Stimulated activated naive CD4-positive, alpha-beta T cell treated with Interleukin-2 at 50 U/mL for 16 hours (primary cell): ENCODE data around the gene EMILIN1.
"Not testable (repeated sequence)": the region's sequence is repeated elsewhere in the genome, so short reads cannot be mapped to it uniquely, and the experiment has no call there.

Experiments used
- DNase-seq: peaks from one replicate; lab custom pipeline; 2025; lab: John Stamatoyannopoulos, UW

Gene EMILIN1

DNA sequence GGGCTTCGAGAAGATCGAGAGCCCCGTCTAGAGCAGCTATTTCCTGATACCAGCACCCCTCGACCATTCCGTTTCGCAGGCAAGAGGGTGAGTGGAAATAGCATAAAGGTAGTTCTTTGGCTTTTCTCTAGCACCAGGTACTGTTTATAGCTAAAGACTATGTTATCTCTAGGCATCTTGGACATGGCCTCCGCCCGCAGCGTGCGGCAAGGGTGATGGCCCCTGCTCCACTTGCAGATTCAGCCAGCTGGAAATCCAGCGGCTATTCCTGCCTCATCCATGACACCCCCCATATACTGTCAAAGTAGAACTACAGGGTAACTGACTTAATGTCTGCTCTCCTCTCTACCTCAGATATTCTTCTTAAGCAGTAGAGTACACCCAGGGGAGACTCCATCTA lies 23.7 kb upstream of the EMILIN1 start:
- no peak for DNase-seq

- DNase-seq, result no peak
Observed at GRCh38 chr2:27057184-27057583, 21.2 kb upstream of the EMILIN1 start.

GRCh38 chr2:27058210-27058609 lies 20.2 kb upstream of the EMILIN1 start:
- no peak for DNase-seq

- no peak for DNase-seq
Observed at GRCh38 chr2:27059141-27059820, 19.1 kb upstream of the EMILIN1 start.

- no peak for DNase-seq
Observed at GRCh38 chr2:27060323-27060722, 18.1 kb upstream of the EMILIN1 start.

DNA sequence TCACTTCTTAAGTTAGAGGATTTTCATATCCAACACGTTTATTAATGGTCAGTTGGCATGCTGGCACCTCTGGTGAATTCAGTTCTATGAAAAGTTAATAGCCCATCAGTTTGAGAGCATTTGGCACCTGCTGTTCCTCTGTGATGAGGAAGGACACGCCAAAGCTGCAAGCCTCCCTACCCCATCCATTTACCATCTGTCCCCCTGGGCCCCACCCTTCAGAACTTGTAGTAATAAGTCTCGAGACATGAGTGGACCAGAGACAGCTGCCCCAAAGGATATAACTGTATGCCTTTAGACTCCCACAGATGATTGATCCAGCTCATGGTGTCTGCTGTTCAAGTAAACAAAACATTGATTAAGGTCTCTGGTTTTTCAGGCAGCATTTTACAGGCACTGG lies 13.3 kb upstream of the EMILIN1 start:
- DNase-seq, result no peak

DNA sequence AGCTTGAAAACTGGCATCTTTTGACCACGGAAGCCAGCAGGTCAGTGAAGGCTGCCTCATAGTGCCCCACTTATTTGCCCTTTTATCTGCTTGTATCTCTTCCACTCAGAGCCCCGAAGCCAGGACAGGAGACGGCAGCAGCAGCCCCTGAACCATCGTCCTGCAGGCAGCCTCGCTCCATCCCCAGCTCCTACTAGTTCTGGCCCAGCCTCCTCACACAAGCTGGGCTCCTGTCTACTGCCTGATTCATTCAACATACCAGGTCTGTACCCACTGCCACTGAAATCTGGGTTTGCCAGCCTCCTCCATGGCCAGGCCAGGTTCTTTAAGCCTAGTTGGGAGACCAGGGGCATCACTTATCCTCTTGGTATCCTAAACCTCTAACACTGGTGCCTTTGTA lies 11.0 kb upstream of the EMILIN1 start:
- no peak for DNase-seq

DNA sequence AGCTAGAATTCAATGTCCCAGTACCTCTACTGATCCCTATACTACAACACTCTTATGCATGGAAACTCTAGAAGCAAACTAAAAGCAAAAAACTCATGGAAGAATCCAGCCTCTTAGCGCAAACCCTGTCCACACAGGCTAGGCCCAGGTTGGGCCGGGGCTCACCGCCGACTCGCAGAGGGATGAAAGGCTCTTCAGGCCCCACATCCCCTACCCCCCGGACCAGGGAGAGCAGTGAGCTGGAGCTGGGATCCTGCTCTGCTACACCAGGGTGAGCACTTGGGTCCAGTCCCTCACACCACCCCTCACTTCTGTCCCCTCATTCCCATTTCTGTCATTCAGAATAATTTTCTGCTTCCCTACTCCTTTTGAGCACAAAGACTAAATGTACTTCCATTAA lies 9.0 kb upstream of the EMILIN1 start:
- no peak for DNase-seq

DNA sequence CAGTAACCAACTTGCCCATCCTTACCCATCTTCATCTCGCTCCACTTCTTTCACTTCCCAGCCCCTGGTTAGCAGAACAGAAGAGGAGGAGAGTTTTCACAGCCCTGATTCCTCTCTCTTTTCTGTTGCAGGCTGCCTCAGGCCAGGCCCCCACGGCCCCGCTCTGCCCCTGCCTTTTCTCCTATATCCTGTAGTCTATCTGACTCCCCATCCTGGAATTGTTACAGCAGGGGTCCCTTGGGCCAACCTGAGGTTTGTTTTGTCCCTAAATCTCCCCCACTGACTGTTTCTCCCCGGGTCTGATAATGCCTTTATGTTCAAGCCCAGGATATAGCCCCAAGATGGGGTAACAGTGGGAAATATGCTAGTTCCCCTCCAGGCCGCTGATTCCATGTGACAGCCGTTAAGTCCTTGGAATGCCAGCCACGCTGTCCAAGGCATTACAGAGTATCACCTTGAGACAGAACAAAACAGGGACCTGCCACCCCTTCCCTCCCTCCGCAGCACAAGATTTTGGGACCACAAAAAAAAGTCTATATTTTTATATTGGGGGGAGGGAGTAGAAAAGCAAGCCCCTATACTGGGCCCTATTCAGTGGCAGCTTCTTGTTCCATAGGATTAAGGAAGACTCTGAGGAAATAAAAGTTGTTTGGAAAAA lies 8.3 kb upstream of the EMILIN1 start:
- DNase-seq, result no peak

GRCh38 chr2:27070653-27071276 lies 7.7 kb upstream of the EMILIN1 start:
- DNase-seq, result no peak

- DNase-seq, result peak; percentile 88
Observed at GRCh38 chr2:27071277-27071989, 7.0 kb upstream of the EMILIN1 start, which contains the start of gene OST4. OST4 (minus strand) TSS chr2:27071654.

GRCh38 chr2:27071990-27072830 lies 6.2 kb upstream of the EMILIN1 start:
- no peak for DNase-seq

DNA sequence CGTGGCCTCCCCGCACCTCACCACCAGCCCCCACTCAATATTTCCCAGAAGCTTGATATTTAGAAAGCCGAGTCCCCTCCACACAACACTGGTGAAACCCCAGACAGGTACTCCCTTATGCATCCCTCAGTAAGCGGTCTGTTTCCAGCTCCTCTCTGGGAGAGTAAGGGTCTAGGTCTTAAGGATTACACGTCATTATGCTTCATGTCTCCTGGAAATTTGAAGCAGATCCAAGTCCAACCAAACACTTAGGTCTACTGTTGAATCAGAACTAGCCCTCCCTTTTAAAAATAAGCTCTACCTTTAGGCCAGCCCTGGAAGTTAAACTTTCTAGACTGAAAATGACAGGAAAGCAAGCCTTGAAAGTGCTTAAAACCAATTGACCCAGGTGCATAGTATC lies 5.5 kb upstream of the EMILIN1 start:
- DNase-seq, result no peak

DNA sequence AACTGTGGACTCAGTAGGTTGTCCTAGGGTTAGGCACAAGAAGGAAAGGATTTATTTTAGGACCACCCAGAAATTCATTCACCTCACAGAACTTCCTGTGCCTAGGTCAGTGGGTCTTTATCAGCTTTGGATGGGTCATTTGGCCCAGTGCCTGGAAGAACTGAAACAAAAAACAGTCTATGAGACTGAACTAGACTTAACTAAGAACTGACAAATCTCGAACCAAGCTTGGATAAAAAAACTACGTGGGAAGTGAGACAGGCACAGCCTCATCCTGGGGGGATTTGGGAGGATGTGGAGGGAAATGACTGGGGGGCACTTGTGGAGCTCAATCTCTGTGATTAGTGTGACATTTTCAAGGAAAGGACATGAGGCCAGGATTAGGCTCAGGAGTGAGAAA lies 4.6 kb upstream of the EMILIN1 start:
- DNase-seq, result no peak

DNA sequence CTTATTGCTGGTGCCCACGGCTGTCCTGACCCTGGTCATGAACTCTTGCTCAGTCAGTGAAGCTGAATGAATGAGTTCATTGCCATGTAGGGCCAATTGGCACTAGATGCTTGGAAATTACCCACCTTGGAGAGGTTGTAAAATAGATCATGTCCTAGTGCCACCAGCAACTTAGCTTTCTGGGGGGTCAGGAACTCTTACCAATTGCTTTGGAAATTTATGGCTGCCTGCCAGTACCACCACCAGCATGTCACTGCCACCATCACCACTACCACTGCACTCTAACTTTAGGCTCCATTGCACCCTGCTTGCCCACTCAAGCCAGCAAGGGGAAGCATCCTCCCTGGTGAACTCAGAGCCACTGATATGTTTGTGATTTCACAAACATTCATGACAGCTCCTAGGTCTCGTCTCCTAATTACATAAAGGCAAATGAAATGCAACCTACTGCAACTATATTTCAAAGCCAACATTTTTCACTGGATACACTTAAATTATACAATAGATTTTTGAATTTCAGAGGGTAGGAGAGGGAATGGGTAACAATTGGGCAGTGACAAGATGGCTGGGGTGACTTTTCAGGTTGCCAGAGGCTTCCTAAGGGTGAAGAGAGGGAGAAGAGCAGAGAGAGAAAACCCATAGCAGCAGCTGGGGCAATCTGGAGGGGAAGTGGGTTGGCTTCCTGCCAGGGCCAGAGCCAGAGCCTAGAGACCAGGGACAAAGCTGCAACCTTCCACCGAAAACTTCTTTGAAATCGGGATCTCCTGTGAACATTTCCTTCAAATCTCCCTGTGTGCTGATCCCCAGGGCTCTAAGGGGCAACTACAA lies 3.5 kb upstream of the EMILIN1 start:
- peak; percentile 3 for DNase-seq

GRCh38 chr2:27075566-27075871 lies 2.9 kb upstream of the EMILIN1 start:
- DNase-seq, result not testable (repeated sequence)

DNA sequence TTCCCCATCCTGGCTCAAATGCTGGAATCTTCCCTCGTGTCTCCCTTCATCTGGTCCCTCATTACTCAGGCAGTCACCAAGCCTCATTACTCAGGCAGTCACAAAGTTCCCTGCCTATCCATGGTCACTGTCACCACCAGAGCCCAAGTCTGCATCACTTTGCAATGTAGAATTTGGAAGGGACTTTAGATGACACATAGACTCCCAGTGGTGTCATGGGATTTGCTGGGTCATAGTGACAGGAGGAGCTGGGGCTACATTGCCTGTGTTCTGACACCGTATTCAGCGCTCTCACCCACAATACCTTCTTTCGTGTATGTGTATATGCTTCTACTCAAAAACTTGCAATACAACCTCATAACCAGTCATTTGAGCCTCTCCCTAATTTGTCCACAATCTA lies 2.1 kb upstream of the EMILIN1 start:
- DNase-seq, result no peak

- DNase-seq, result no peak
Observed at GRCh38 chr2:27077231-27077630, 1.2 kb upstream of the EMILIN1 start.

GRCh38 chr2:27079233-27080139 lies 1.1 kb downstream of the EMILIN1 start:
- no peak for DNase-seq

GRCh38 chr2:27080140-27080469 lies 1.7 kb downstream of the EMILIN1 start:
- no peak for DNase-seq
